Measurements from ENCODE around the gene SPP1. TPM values are rescaled to one million over a fixed set of nuclear protein-coding genes. Genes with fewer than 3 reads are reported as not detected.

Gene SPP1
- total and polyA plus RNA-seq, 9 of the 15 experiments (the other 6 are each of a cell fraction or from before 2014, with no cell fraction given): 0.10 to 0.64 TPM; not detected in 7

GRCh38 chr4:87931932-87932331 is 43.6 kb upstream of the SPP1 start:
- intact Hi-C loops (cut with micrococcal nuclease) (no loop called here), in situ Hi-C loops (cut with MboI) (no loop called here)
- no peak overlapping the region for H3K4me3 ChIP-seq
- H3K36me3 ChIP-seq (ENCODE audit: control insufficient read depth, insufficient read depth, low read length): no peaks in the 10 kb centered on the region
- no peaks in the 10 kb centered on the region for H3K79me2 ChIP-seq (ENCODE audit: control insufficient read depth, insufficient read depth, low read length)
- no peak overlapping the region for H2AFZ ChIP-seq (ENCODE audit: low read depth, low read length)
- no peaks in the 10 kb centered on the region; the same call in 1 of the 2 replicates for H3K9me3 ChIP-seq (replicated peaks; ENCODE audit: control insufficient read depth, insufficient read depth, low read depth, low read length)
- 0% methylated on average over 1 of the region's 1 CpG for WGBS (ENCODE audit: insufficient coverage, low coverage, missing lambda C conversion rate)
- BruUV-seq (replicated peaks): no TSS peak
- no peak overlapping the region for H3K27ac ChIP-seq (ENCODE audit: extremely low read depth, low read depth, low read length)
- FAIRE-seq: no peak
- TF ChIP-seq FOXJ3 (CRISPR knock-in tag; IDR thresholded peaks at IDR 0.05) (no peak), RBM25 (IDR thresholded peaks at IDR 0.05; ENCODE audit: low read depth, low read length, severe bottlenecking) (peak; percentile 32)
- POLR2A ChIA-PET: no interaction called here
- H4K20me1 ChIP-seq (replicated peaks; ENCODE audit: control insufficient read depth, insufficient read depth, low read length): no peaks in the 10 kb centered on the region
- H3K4me2 ChIP-seq (ENCODE audit: insufficient read depth, low read length): no peak overlapping the region
- CTCF ChIA-PET (ENCODE audit: low intra/inter-chr PET ratio): no interaction called here
- H3K27me3 ChIP-seq (ENCODE audit: control insufficient read depth in 2 of 2, insufficient read depth in 2 of 2, low read length in 2 of 2): no peaks in the 10 kb centered on the region
- no peak for ATAC-seq
- no peak overlapping the region for H3K9ac ChIP-seq (ENCODE audit: insufficient read depth in 1 of 2, low read depth in 2 of 2, low read length in 2 of 2)
- DNase-seq (ENCODE audit: extremely low read depth in 1 of 4, low spot score in 3 of 4): no peak
- no peaks in the 10 kb centered on the region for H3K4me1 ChIP-seq (replicated peaks in 1 of 2; ENCODE audit: control insufficient read depth in 2 of 2, insufficient read depth in 2 of 2, low read length in 2 of 2)
- H3K9me1 ChIP-seq (ENCODE audit: control insufficient read depth, insufficient read depth, low read length): no peaks in the 10 kb centered on the region

- Histone ChIP-seq H3K4me3 (no peak overlapping the region), H3K9me1 (ENCODE audit: control insufficient read depth, insufficient read depth, low read length) (no peaks in the 10 kb centered on the region), H3K9ac (ENCODE audit: insufficient read depth in 1 of 2, low read depth in 2 of 2, low read length in 2 of 2) (no peak overlapping the region), H4K20me1 (replicated peaks; ENCODE audit: control insufficient read depth, insufficient read depth, low read length) (no peaks in the 10 kb centered on the region), H3K4me1 (replicated peaks in 1 of 2; ENCODE audit: control insufficient read depth in 2 of 2, insufficient read depth in 2 of 2, low read length in 2 of 2) (no peaks in the 10 kb centered on the region), H2AFZ (ENCODE audit: low read depth, low read length) (no peak overlapping the region), H3K36me3 (ENCODE audit: control insufficient read depth, insufficient read depth, low read length) (no peaks in the 10 kb centered on the region), H3K27ac (ENCODE audit: extremely low read depth, low read depth, low read length) (no peak overlapping the region), H3K9me3 (replicated peaks; ENCODE audit: control insufficient read depth, insufficient read depth, low read depth, low read length) (no peaks in the 10 kb centered on the region; the same call in 1 of the 2 replicates), H3K79me2 (ENCODE audit: control insufficient read depth, insufficient read depth, low read length) (no peaks in the 10 kb centered on the region), H3K4me2 (ENCODE audit: insufficient read depth, low read length) (no peak overlapping the region), H3K27me3 (ENCODE audit: control insufficient read depth in 2 of 2, insufficient read depth in 2 of 2, low read length in 2 of 2) (no peaks in the 10 kb centered on the region)
- FAIRE-seq: no peak
- in situ Hi-C loops (cut with MboI): no loop called here
- WGBS (ENCODE audit: insufficient coverage, low coverage, missing lambda C conversion rate): 0% methylated on average over 5 of the region's 5 CpGs
- no peak for ATAC-seq
- no TSS peak for BruUV-seq (replicated peaks)
- ChIA-PET POLR2A (no interaction called here), CTCF (ENCODE audit: low intra/inter-chr PET ratio) (no interaction called here)
- intact Hi-C loops (cut with micrococcal nuclease): no loop called here
- no peak for DNase-seq (ENCODE audit: extremely low read depth in 1 of 4, low spot score in 3 of 4)
- TF ChIP-seq MYNN (IDR thresholded peaks at IDR 0.05): no peak
- no peak for TF ChIP-seq MYNN (CRISPR knock-in tag; IDR thresholded peaks at IDR 0.05)
- TF ChIP-seq ETV1 (tag; conservative IDR thresholded peaks at IDR 0.05; ENCODE audit: low read depth): no peak
- TF ChIP-seq KAT8 (IDR thresholded peaks at IDR 0.05; ENCODE audit: low read depth): no peak
- no peak for TF ChIP-seq NBN (IDR thresholded peaks at IDR 0.05; ENCODE audit: low read depth)
- TF ChIP-seq IFI16 (CRISPR knock-in tag; IDR thresholded peaks at IDR 0.05): no peak
- no peak for TF ChIP-seq ZNF695 (CRISPR knock-in tag; IDR thresholded peaks at IDR 0.05)
- TF ChIP-seq ZNF165 (CRISPR knock-in tag; IDR thresholded peaks at IDR 0.05; ENCODE audit: borderline replicate concordance): no peak
- no peak for TF ChIP-seq ZNF696 (CRISPR knock-in tag; conservative IDR thresholded peaks at IDR 0.05)
- no peak for TF ChIP-seq MTA1 (IDR thresholded peaks at IDR 0.05; ENCODE audit: borderline replicate concordance)
- TF ChIP-seq HNRNPH1 (optimal IDR thresholded peaks at IDR 0.05; ENCODE audit: low read depth, low read length): no peak
- TF ChIP-seq TAF9B (IDR thresholded peaks at IDR 0.05; ENCODE audit: partially characterized antibody): no peak
- TF ChIP-seq PATZ1 (CRISPR knock-in tag; IDR thresholded peaks at IDR 0.05; ENCODE audit: borderline replicate concordance): no peak
- no peak for TF ChIP-seq DPF2 (IDR thresholded peaks at IDR 0.05)
- TF ChIP-seq SREBF2 (CRISPR knock-in tag; IDR thresholded peaks at IDR 0.05): no peak
- TF ChIP-seq ZNF764 (CRISPR knock-in tag; IDR thresholded peaks at IDR 0.05; ENCODE audit: low read depth): no peak
Measured at GRCh38 chr4:87932718-87933141, 42.8 kb upstream of the SPP1 start.

All from K562 (cell line).